GM18870 (cell line): ENCODE results near the gene SEL1L3.

Experiments
- ATAC-seq: cut with Tn5 transposase; IDR thresholded peaks from one replicate; pipeline ENCODE4 v1.9.1; 2021; ENCODE audit warnings: moderate library complexity; ENCODE audit not compliant: unreplicated experiment

Gene SEL1L3

DNA sequence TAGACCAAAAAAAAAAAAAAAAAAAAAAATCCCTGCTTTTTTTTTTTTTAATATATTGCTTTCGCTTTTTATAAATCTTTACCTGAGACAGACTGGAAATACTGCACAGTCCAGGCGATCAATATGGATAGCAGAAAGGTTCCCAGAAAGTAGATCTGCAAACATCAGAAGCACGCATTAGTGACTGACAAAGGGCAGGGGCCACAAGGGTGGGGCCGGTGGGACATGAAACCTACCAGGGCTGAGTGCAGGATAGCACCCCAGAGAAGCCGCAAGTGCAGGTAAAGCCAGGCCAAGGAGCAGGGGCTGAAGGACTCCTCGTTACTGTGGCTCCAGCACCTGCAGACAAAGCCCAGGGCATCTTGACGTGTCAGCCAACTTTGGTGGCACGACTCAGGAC lies 105.3 kb downstream of the SEL1L3 start:
- no peak for ATAC-seq

GRCh38 chr4:25756503-25756902 lies 106.3 kb downstream of the SEL1L3 start:
- no peak for ATAC-seq

- ATAC-seq: no peak
These were observed 106.9 kb downstream of the SEL1L3 start for GRCh38 chr4:25755911-25756310.

GRCh38 chr4:25753239-25753638 lies 109.5 kb downstream of the SEL1L3 start:
- no peak for ATAC-seq

DNA sequence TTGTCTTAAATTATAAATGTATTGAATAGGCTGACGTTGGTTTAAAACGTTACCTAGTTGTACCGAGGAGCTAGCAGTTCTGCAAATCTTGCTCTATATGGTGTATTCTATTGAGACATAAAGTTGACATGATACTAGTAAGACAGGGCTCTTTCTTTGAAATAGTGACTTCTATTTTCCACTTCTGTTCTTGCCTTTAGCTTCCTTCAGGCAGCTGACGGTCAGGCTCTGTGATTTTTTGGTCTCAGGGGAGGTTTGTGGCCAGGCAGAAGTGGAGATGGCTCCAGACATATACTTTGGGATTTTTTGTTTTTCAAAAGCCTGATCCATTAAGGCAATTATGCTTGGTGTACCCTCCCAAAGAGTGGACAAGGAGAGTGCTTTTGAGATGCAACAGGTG lies 111.9 kb downstream of the SEL1L3 start:
- no peak for ATAC-seq

DNA sequence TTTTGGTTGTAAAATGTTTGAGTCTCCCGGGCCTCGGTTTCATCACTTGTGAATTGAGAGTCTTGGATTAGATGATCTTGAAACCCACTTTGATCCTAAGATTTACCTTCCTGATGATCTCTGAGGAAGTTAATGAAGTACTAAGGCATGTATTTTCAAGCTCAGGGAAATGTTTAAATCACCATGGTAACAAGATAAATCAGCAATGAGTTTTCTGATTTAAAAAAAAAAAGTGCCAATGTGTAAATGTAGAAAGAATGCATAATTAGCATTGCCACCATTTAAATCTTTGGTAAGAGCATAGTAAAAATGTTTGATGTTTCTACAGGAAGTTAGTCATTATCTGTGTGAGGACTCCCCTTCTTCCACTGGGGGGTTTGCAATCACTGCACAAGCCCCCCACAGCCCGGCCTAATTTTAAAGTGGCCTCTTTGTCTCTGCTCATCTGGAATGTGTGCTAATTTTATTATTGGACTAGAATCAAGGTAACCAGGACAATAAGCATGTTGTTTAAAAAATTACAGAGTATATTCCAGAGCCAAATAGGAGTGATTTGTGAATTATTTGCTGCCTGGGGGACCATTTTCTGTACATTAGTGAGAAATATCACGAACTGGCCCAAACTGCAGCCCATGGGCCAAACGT lies 113.5 kb downstream of the SEL1L3 start:
- no peak for ATAC-seq

GRCh38 chr4:25743971-25744370 lies 118.8 kb downstream of the SEL1L3 start:
- no peak for ATAC-seq

- no peak for ATAC-seq
These were observed 133.2 kb downstream of the SEL1L3 start for GRCh38 chr4:25729564-25729963.

- no peak for ATAC-seq
These were observed 133.9 kb downstream of the SEL1L3 start for GRCh38 chr4:25728886-25729285.

DNA sequence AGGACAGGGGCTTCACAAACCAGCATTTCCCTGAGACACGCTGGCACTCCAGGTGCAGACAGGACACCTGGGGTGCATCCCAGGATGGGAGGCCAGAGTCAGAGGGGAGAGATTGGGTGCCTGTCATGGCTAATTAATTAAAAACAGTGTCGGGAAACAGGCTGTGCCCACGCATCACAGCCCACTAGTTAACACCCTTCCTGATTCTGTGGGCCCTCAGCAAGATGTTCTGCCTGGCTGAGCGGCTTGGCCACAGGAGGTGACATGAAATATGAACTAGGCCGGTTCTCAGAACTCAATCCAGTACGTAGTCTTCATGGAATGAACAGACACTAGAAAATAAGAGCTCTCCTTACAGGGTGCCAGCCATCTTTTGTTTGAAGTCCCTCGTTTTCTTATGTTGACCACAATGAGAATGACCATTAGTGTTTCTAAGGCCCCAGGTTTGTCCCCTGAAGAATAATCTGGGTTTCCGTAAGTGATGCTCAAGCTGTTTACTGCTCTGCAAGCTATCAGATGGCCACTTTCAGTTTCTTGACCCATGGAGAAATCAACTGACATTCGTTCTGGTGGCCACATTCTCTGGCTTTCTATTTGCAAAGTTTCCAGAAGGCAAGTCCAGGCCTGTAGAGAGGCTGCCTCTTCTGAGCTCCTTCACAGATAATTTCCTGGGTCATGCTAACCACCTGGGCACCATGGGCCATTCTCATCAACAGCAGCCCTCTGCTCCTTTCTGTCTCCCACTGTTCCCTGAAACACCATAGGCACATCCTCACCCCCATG lies 134.9 kb downstream of the SEL1L3 start:
- ATAC-seq: no peak

DNA sequence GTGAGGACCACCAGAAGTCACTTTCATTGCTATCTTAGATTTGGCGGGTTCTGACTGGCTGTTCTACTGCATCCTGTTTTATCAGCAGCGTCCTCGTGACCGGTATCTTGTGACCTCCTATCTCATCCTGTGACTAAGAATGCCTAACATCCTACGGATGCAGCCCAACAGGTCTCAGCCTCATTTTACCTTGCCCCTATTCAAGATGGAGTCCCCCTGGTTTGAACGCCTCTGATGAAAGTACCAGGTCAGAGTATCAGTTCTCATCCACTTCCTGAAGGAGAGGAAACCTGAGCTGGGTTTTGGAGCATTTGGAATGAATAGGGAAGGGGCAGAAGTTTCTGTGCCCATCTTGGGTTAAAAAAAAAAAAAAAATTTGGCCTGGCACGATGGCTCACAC lies 136.9 kb downstream of the SEL1L3 start:
- ATAC-seq: no peak

DNA sequence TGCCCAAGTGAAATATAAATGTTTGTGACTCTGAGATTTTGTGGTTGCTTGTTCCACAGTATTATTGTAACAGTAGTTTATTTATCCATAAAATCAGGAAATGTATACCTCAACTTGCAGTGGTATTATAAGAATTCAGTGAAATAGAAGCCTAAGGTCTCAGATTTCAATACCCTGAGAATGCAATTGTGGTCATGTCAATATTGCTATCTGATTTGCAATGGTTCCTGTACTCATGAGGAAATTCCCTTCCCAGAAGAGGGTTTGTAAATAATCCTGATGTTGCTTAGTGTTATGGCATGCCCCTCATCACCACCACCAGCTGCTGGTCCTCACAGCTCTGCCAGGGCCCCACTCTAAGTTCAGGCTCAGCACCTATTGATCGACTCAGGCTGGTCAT lies 139.4 kb downstream of the SEL1L3 start:
- ATAC-seq: no peak

DNA sequence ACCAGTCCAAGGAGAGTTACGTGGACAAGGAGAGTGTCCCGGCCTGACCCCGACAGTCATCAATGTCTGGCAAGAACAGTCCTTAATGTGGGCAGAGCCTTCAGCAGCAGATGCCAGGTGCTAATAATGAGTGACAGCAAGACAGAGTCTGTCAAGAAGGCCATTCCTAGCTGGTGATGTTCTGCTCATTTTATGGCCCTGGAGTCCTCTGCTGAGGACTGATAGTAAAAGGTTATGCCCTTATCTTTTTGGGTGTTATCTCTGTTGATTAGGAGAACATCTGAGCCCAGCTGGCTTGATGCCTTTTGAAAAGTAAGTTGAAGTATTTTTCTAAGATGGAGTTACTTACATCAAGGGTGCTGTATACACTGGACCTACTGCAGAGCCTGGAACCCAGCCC lies 139.8 kb downstream of the SEL1L3 start:
- ATAC-seq: no peak

GRCh38 chr4:25713812-25714211 lies 149.0 kb downstream of the SEL1L3 start:
- no peak for ATAC-seq

GRCh38 chr4:25712611-25713010 lies 150.2 kb downstream of the SEL1L3 start:
- ATAC-seq: no peak

DNA sequence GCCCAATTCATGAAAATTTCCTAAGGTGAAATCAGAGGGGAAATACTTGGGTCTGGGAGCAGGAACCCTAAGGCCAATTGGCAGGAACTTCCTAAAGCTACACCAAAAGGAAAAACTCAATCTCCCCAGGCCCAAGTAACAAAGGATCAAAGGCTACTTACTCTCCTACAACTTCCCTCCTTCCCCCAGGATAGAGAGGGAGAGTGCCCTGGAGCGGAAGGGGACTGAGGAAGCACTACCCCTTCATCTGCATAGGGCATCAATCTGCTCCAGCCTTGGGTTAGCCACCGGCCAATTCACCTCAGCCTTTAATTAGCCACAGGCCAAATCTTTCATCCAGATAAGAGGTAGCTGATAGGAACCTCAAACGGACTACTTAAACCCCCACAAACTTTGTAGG lies 152.2 kb downstream of the SEL1L3 start:
- no peak for ATAC-seq

DNA sequence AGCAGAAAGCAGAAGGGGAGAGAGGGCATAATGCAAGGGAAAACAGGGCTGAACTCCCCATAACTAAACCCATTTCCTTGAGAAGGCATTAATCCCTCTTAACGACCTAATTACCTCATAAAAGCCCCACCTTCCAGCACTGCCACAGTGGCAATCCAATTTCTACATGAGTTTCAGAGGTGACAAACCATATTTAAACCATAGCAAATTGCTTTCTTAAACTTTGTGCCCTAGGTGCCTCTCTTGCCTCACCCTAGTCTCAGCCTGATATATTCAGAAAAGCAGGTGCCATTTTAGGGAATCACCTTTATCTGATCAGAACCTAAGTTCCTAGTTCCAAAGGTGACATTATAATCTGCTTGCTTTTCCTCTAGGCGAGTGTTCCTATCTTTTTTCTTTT lies 158.3 kb downstream of the SEL1L3 start:
- ATAC-seq: no peak

DNA sequence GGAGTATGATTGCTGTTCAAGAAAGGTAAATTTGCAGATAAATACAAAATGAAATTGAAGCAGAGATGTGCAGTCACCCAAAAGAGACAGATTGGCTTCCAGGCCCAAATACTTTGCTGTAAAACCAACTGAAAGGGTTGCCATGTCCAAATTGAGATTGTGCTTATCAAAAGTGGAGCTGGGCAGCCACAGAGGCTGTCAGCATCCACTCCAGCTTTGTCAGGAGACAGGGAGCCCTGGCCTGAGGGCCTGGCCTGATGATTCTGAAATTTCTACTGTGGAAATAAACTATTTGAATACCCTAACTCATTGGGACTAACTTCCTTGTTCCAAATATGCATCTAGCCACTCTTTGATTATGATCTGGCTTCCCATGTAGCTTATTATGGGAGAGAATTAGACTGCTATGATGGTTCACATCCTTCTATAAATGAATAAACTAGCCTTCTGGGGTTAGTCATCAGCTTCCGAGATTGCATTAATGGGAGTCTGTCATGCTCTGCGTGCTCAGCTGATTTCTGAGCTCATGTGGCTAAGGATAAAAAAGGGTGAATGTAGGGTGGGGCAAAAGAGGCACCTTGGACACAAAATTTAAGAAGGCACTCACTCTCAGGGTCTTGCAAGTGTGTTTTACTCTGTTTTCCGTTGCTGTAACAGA lies 158.9 kb downstream of the SEL1L3 start:
- ATAC-seq: no peak

DNA sequence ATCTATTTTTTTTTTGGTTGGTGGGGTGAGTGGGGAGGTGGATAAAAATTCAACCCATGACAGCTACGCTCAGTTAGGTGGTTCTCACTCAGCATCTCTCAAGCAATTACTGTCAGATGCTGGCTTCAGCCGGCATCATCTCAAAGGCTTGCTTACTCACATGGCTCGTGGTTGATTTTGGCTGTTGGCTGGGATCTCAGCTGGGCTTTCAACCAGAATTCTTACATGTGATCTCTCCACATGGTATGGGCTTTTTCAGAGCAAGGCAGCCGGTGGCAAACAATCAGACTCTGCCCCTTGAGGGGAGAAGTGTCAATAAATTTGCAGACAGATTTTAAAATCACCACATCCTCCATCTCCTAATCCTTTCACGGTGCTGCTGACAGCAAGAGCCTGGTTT lies 159.9 kb downstream of the SEL1L3 start:
- ATAC-seq: no peak

- no peak for ATAC-seq
These were observed 162.1 kb downstream of the SEL1L3 start for GRCh38 chr4:25700661-25701060.

DNA sequence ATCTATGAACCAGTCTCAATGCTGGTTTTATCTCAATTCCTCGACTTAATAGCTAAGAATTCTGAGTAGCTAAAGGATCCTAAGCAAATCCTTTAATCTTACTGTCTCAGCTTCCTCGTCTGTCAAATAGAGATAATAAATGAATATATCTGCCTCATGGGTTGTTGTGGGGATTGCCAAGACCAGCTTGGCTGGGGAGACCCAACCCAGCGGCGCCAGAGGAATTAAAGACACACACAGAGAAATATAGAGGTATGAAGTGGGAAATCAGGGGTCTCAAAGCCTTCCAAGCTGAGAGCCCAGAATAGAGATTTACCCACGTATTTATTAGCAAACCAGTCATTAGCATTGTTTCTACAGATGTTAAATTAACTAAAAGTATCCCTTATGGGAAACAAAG lies 165.3 kb downstream of the SEL1L3 start:
- ATAC-seq: no peak
